Right hindlimb (tissue), 1 donor: ENCODE data around the gene TRPC3.
A peak's percentile ranks its signal among the peaks of the same experiment; 100 is the strongest.

ENCODE experiments used
- DNase-seq: peaks from one replicate; pipeline ENCODE4 v3.0.0-alpha.2; 2018

Gene TRPC3

GRCh38 chr4:121869841-121870822 is 81.7 kb downstream of the TRPC3 start, which contains the start of gene BBS7:
TSS of gene BBS7 (minus strand) at chr4:121870474. CDS start at chr4:121870313, 161 bp downstream.
- DNase-seq = peak; percentile 99

DNA sequence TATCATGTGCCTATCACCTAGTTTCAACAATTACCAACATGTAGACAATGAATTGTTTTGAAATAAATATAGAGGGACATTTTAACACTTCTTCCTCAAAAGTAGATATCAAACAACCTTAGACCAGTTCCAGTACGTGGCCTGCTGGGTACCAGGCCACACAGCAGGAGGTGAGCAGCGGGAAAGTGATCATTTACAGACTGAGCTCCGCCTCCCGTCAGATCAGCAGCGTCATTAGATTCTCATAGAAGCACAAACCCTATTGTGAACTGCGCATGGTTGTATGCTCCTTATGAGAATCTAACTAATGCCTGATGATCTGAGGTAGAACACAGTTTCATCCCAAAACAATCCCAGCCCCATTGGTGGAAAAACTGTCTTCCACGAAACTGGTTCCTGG is 88.1 kb downstream of the TRPC3 start:
- DNase-seq = no peak

GRCh38 chr4:121861426-121861825 is 90.4 kb downstream of the TRPC3 start:
- no peak for DNase-seq

GRCh38 chr4:121860121-121860520 is 91.7 kb downstream of the TRPC3 start:
- no peak for DNase-seq

DNA sequence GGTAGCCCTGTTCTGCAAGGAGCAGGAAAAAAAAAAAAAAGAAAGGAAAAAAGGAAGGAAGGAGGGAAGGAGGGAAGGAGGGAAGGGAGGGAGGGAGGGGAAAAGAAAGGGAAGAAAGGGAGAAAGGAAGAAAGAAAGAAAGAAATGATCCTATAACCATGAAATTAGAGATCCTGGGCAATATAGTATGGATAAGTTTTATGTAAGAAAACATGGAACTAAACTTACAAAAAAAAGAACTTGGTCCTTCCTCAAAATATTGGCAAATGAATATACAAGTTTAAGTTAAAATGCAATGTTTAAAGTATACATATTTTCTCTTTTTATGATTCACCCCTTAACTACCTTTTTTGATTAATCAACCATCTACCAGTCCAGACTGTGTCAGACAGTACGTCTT is 100.5 kb downstream of the TRPC3 start:
- DNase-seq = no peak

DNA sequence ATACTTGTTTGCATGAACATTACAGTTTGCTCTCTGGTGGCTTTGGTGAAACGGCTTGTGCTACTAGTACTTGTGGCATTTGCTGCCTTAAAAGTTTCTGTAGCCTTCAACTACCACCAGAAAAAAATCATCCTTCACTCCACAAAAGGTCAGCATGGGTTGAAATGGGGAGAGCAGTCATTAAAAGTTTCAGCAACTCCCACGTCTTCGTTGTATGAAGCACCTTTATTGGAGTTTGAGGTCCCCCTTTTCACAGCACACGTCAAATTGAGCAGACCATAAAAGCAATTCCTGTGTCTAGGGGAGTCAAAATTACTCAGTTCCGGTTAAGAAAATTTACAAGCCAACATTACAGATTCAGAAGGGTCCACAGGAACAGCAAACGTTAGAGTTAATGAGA is 105.2 kb downstream of the TRPC3 start:
- DNase-seq = no peak

GRCh38 chr4:121842862-121843261 is 109.0 kb downstream of the TRPC3 start:
- DNase-seq = no peak

- DNase-seq = no peak
Observed at GRCh38 chr4:121838136-121838535, 113.7 kb downstream of the TRPC3 start.

- DNase-seq = no peak
Observed at GRCh38 chr4:121829511-121829910, 122.3 kb downstream of the TRPC3 start.
